Measurements from ENCODE around the gene ATP1B4. TPM values are rescaled to one million over a fixed set of nuclear protein-coding genes. Genes with fewer than 3 reads are reported as not detected.
A peak's percentile ranks its signal among the peaks of the same experiment; 100 is the strongest.

Gene ATP1B4
- total and polyA plus RNA-seq, 9 of the 15 experiments (the other 6 are each of a cell fraction or from before 2014, with no cell fraction given), result 0.04 to 0.18 TPM; not detected in 7

- Histone ChIP-seq H3K9ac (ENCODE audit: insufficient read depth in 1 of 2, low read depth in 2 of 2, low read length in 2 of 2) (no peak overlapping the region), H2AFZ (ENCODE audit: low read depth, low read length) (no peak overlapping the region), H3K79me2 (ENCODE audit: control insufficient read depth, insufficient read depth, low read length) (no peaks in the 10 kb centered on the region), H3K27me3 (ENCODE audit: control insufficient read depth in 2 of 2, insufficient read depth in 2 of 2, low read length in 2 of 2) (peaks cover 3 to 5% of the 10 kb centered on the region in 2 experiments; a peak in 2 of 5 replicates), H4K20me1 (replicated peaks; ENCODE audit: control insufficient read depth, insufficient read depth, low read length) (no peaks in the 10 kb centered on the region), H3K9me1 (ENCODE audit: control insufficient read depth, insufficient read depth, low read length) (no peaks in the 10 kb centered on the region), H3K27ac (ENCODE audit: extremely low read depth, low read depth, low read length) (no peak overlapping the region), H3K9me3 (replicated peaks; ENCODE audit: control insufficient read depth, insufficient read depth, low read depth, low read length) (no peaks in the 10 kb centered on the region), H3K4me1 (replicated peaks in 1 of 2; ENCODE audit: control insufficient read depth in 2 of 2, insufficient read depth in 2 of 2, low read length in 2 of 2) (no peaks in the 10 kb centered on the region), H3K36me3 (ENCODE audit: control insufficient read depth, insufficient read depth, low read length) (no peaks in the 10 kb centered on the region), H3K4me2 (ENCODE audit: insufficient read depth, low read length) (no peak overlapping the region), H3K4me3 (no peak overlapping the region)
- no peak for ATAC-seq
- TF ChIP-seq THRA (IDR thresholded peaks at IDR 0.05) (no peak), CBX8 (IDR thresholded peaks at IDR 0.05; ENCODE audit: borderline replicate concordance, extremely low read depth, low read depth, low read length, poor library complexity, severe bottlenecking) (no peak), ZNF551 (CRISPR knock-in tag; IDR thresholded peaks at IDR 0.05) (no peak), JUND (IDR thresholded peaks at IDR 0.05; ENCODE audit: borderline replicate concordance, low read depth, low read length) (0 out of 2 replicates have a peak, but pooled peaks have one; percentile 13), JUND (tag; IDR thresholded peaks at IDR 0.05; ENCODE audit: borderline replicate concordance, low read depth, low read length) (peak; percentile 57; the same call in 2 of the 3 replicates), ATF3 (IDR thresholded peaks at IDR 0.05) (peak; percentile 29; the same call in 1 of the 2 replicates), ATF3 (CRISPR knock-in tag; conservative IDR thresholded peaks at IDR 0.05) (no peak), FOSL1 (tag; conservative IDR thresholded peaks at IDR 0.05) (peak; percentile 73), TFAM (CRISPR knock-in tag; conservative IDR thresholded peaks at IDR 0.05) (no peak), ZNF76 (CRISPR knock-in tag; IDR thresholded peaks at IDR 0.05; ENCODE audit: borderline replicate concordance) (no peak), CBFA2T3 (IDR thresholded peaks at IDR 0.05) (no peak)
- POLR2A ChIA-PET, result no interaction called here
- DNase-seq (ENCODE audit: extremely low read depth in 1 of 4, low spot score in 3 of 4), result no peak
- CTCF ChIA-PET (ENCODE audit: low intra/inter-chr PET ratio), result no interaction called here
- FAIRE-seq, result no peak
- WGBS (ENCODE audit: insufficient coverage, low coverage, missing lambda C conversion rate), result 20% methylated on average over 5 of the region's 5 CpGs
- intact Hi-C loops (cut with micrococcal nuclease) (no loop called here), in situ Hi-C loops (cut with MboI) (no loop called here)
- BruUV-seq (replicated peaks), result no TSS peak
These were observed 45.2 kb upstream of the ATP1B4 start for GRCh38 chrX:120316587-120317283.
